IMR-90 (cell line): ENCODE data around the gene TRAIP. TPM values are rescaled to one million over a fixed set of nuclear protein-coding genes. Genes with fewer than 3 reads are reported as not detected.

ENCODE experiments used
- ATAC-seq: fragments of 200-7000 bp; cut with Tn5 transposase; 2 replicates; pipeline ENCODE4 v1.9.1; 2020; ENCODE audit warnings: low read depth, mild to moderate bottlenecking, moderate library complexity
- BruUV-seq: library from RNA; stranded (reverse); fragments of 400-500 nt; replicated peaks from 2 replicates; lab custom pipeline; 2021; lab: Mats Ljungman, UMichigan
- CTCF ChIA-PET: fragments of 300-600 bp; formaldehyde crosslinking; extraction: SDS; loops from one replicate; lab custom pipeline; 2021; ENCODE audit warnings: antibody characterized with exemption; lab: Yijun Ruan, JAX
- POLR2A ChIA-PET: fragments of 300-600 bp; sonication (Branson Sonifier 250); formaldehyde crosslinking; loops from one replicate; lab custom pipeline; 2022; ENCODE audit warnings: antibody characterized with exemption; ENCODE audit not compliant: unreplicated experiment; lab: Charles Lee
- DNase-seq: peaks from one replicate; pipeline ENCODE4 v3.0.0; 2013
- H2AFZ ChIP-seq: replicated peaks from 2 replicates; pipeline ENCODE3; 2013; ENCODE audit warnings: low read length, mild to moderate bottlenecking; ENCODE audit not compliant: poor library complexity
- H2AK5ac ChIP-seq: 2 replicates; pipeline ENCODE4 v1.6.1; 2013; ENCODE audit warnings: low read depth, low read length, inconsistent platforms
- H2AK9ac ChIP-seq: replicated peaks from 2 replicates; pipeline ENCODE3; 2013; ENCODE audit warnings: mild to moderate bottlenecking, low read depth, low read length, moderate library complexity; ENCODE audit not compliant: poor library complexity
- H2BK120ac ChIP-seq: 2 replicates; pipeline ENCODE4 v1.6.1; 2013; ENCODE audit warnings: low read depth, low read length, inconsistent platforms
- H2BK15ac ChIP-seq: 3 replicates; pipeline ENCODE4 v1.6.1; 2013; ENCODE audit warnings: low read depth, low read length, inconsistent platforms
- H2BK20ac ChIP-seq: 2 replicates; pipeline ENCODE4 v1.6.1; 2013; ENCODE audit warnings: low read depth, mild to moderate bottlenecking, inconsistent platforms, low read length, moderate library complexity
- H2BK5ac ChIP-seq: 2 replicates; pipeline ENCODE4 v1.6.1; 2013; ENCODE audit warnings: mild to moderate bottlenecking, low read depth, low read length, inconsistent platforms; ENCODE audit not compliant: poor library complexity, severe bottlenecking
- H3K14ac ChIP-seq: replicated peaks from 2 replicates; pipeline ENCODE4 v1.6.1; 2013; ENCODE audit warnings: low read depth, low read length, inconsistent platforms
- H3K18ac ChIP-seq: 2 replicates; pipeline ENCODE4 v1.6.1; 2013; ENCODE audit warnings: low read depth, low read length, control low read depth
- H3K23ac ChIP-seq: 2 replicates; pipeline ENCODE4 v1.6.1; 2013; ENCODE audit warnings: low read depth, low read length, inconsistent platforms
- H3K27ac ChIP-seq: 2 replicates; pipeline ENCODE4 v1.5.1; 2013; ENCODE audit warnings: mild to moderate bottlenecking, control low read depth, low read length; ENCODE audit not compliant: insufficient read depth
- H3K27me3 ChIP-seq: 2 replicates; pipeline ENCODE4 v1.6.1; 2013; ENCODE audit warnings: low read length; ENCODE audit not compliant: control insufficient read depth, insufficient read depth
- H3K36me3 ChIP-seq: 2 replicates; pipeline ENCODE4 v1.6.1; 2013; ENCODE audit warnings: low read length, mixed read lengths; ENCODE audit not compliant: control insufficient read depth, insufficient read depth
- H3K4ac ChIP-seq: 2 replicates; pipeline ENCODE4 v1.6.1; 2013; ENCODE audit warnings: low read depth, low read length, inconsistent platforms
- H3K4me1 ChIP-seq: 2 replicates; pipeline ENCODE4 v1.6.1; 2013; ENCODE audit warnings: low read length, mixed read lengths; ENCODE audit not compliant: control insufficient read depth, insufficient read depth
- H3K4me2 ChIP-seq: 2 replicates; pipeline ENCODE4 v1.6.1; 2013; ENCODE audit warnings: low read depth, mild to moderate bottlenecking, control low read depth, low read length, moderate library complexity
- H3K4me3 ChIP-seq: 2 replicates; pipeline ENCODE4 v1.5.1; 2013; ENCODE audit warnings: low read depth, mild to moderate bottlenecking, control low read depth, low read length, moderate library complexity; ENCODE audit not compliant: insufficient read depth
- H3K56ac ChIP-seq: 2 replicates; pipeline ENCODE4 v1.6.1; 2013; ENCODE audit warnings: low read length, inconsistent platforms; ENCODE audit not compliant: insufficient read depth; ENCODE audit errors: extremely low read depth
- H3K79me1 ChIP-seq, 2 experiments: 2 replicates each; pipeline ENCODE4 v1.6.1; 2013; ENCODE audit warnings: low read length in 2 of 2, inconsistent platforms in 1 of 2, low read depth in 1 of 2
- H3K9ac ChIP-seq: 2 replicates; pipeline ENCODE4 v1.6.1; 2013; ENCODE audit warnings: low read depth, low read length, control low read depth
- H3K9me1 ChIP-seq: 2 replicates; pipeline ENCODE4 v1.6.1; 2013; ENCODE audit warnings: low read length, inconsistent platforms; ENCODE audit not compliant: insufficient read depth
- H3K9me3 ChIP-seq: 2 replicates; pipeline ENCODE4 v1.6.1; 2013; ENCODE audit warnings: low read length; ENCODE audit not compliant: control insufficient read depth, insufficient read depth
- H4K20me1 ChIP-seq: 2 replicates; pipeline ENCODE4 v1.6.1; 2013; ENCODE audit warnings: low read length, inconsistent platforms; ENCODE audit not compliant: insufficient read depth
- H4K5ac ChIP-seq: 2 replicates; pipeline ENCODE4 v1.6.1; 2013; ENCODE audit warnings: mild to moderate bottlenecking, low read depth, low read length, control low read depth
- H4K8ac ChIP-seq, 2 experiments: 2 replicates each; pipeline ENCODE4 v1.6.1; 2013; ENCODE audit warnings: low read depth in 2 of 2, low read length in 2 of 2, control low read depth in 1 of 2, inconsistent platforms in 1 of 2
- H4K91ac ChIP-seq: 2 replicates; pipeline ENCODE4 v1.6.1; 2013; ENCODE audit warnings: low read depth, low read length, inconsistent platforms; ENCODE audit not compliant: insufficient read depth
- BHLHE40 ChIP-seq: fragments of 150-350 bp; IDR thresholded peaks from 2 replicates; pipeline ENCODE4 v1.6.1; 2016; ENCODE audit warnings: mild to moderate bottlenecking, low read depth, low read length
- MXI1 ChIP-seq: IDR thresholded peaks from 2 replicates; pipeline ENCODE4 v1.6.1; 2012; ENCODE audit warnings: low read depth, mild to moderate bottlenecking, low read length, moderate library complexity, borderline replicate concordance
- WGBS, 2 experiments: methylation state at CpG; one replicate each; pipeline versions ENCODE4 v1.1.5 to v1.1.7; 2013; ENCODE audit warnings: missing lambda C conversion rate in 2 of 2; ENCODE audit not compliant: insufficient read length in 1 of 2; ENCODE audit errors: extremely low coverage in 2 of 2; 5-methylcytosine and 5-hydroxymethylcytosine counted together
- dilution Hi-C: fragments of 300-500 bp; cut with HindIII; formaldehyde crosslinking; loops from one replicate; pipeline ENCODE4 v1.14.3; 2018; ENCODE audit warnings: low sequenced_read_pairs; ENCODE audit not compliant: unreplicated experiment
- in situ Hi-C: fragments of 300-500 bp; cut with MboI; formaldehyde crosslinking; loops from 3 replicates; pipeline ENCODE4 v1.14.3; 2019; ENCODE audit warnings: low sequenced_read_pairs, inconsistent platforms, mixed read lengths
- intact Hi-C: fragments of 100-400 bp; cut with micrococcal nuclease; formaldehyde crosslinking; loops from 2 replicates; pipeline ENCODE4 v1.10.0; 2022
- polyA plus RNA-seq, 3 experiments: library from polyadenylated mRNA; depleted of rRNA; stranded (reverse); fragments of >200 nt; gene quantifications; 2 replicates each; pipeline ENCODE4 v1.2.3, GENCODE V29; 2012; ENCODE audit warnings: low replicate concordance in 1 of 3
- total RNA-seq: library from RNA; depleted of rRNA; stranded (reverse); fragments of >200 nt; gene quantifications from 2 replicates; pipeline ENCODE4 v1.2.3, GENCODE V29; 2012

Gene TRAIP
- total and polyA plus RNA-seq, 2 of the 4 experiments (the other 2 are of a cell fraction): 6.3 to 9.2 TPM

DNA sequence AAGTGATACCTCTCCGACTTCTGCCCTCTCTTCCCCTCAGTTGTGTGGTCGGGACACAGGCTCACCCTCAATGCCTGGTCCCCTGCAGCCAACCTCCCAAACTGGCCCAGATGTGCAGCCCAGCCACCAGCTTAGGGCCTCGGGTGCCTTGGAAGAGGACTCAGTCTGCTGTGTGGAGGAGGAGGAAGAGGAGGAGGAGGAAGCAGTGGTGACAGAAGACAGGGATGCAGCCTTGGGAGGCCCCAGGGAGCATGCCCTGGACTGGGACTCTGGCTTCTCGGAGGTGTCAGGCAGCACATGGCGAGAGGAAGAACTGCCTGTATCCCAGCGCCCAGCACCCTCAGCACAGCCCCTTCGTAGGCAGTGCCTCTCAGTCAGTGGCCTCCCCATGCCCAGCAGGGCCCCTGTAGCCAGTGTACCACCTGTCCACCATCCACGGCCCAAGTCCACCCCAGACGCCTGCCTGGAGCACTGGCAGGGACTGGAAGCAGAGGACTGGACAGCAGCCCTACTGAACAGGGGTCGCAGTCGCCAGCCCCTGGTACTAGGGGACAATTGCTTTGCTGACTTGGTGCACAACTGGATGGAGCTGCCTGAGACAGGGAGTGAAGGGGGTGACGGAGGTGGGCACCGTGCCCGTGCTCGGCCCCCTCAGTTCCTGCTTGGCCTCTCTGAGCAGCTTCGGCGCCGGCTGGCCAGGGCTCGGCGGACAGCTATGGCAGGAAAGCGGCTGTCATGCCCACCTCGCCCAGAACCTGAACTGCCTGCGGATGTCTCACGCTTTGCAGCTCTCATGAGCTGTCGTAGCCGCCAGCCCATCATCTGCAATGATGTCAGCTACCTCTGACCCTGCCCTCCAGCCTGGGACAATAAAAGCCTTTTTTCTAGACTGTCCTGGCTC is 52.0 kb downstream of the TRAIP start:
- H4K91ac ChIP-seq: no peak overlapping the region; the same call in 1 of the 2 replicates
- no peak overlapping the region for H4K5ac ChIP-seq
- peak overlapping the region; percentile 86; the same call in 1 of the 2 replicates for H3K4ac ChIP-seq
- H3K23ac ChIP-seq: peak overlapping the region; percentile 83
- ATAC-seq (no peak), DNase-seq (no peak)
- TF ChIP-seq MXI1: 0 out of 2 replicates have a peak, but pooled peaks have one; percentile 6
- no peak for TF ChIP-seq BHLHE40
- dilution Hi-C loops (no loop called here), in situ Hi-C loops (no loop called here), intact Hi-C loops (loop anchor here (5.0 kb wide), 1 partner anchor 288 kb away; no protein-coding TSS in a partner anchor)
- BruUV-seq: no TSS peak
- no peak overlapping the region for H2BK120ac ChIP-seq
- H2BK15ac ChIP-seq: no peak overlapping the region
- H3K79me1 ChIP-seq: peaks cover 0 to 9% of the 10 kb centered on the region in 2 experiments; a peak in 1 of 4 replicates
- no peaks in the 10 kb centered on the region for H3K9me3 ChIP-seq
- H3K4me1 ChIP-seq: peaks cover 35% of the 10 kb centered on the region
- H4K8ac ChIP-seq: peak overlapping the region in 1 of 2 experiments; percentile 82; a peak in 3 of 4 replicates
- H3K9me1 ChIP-seq: peaks cover 7% of the 10 kb centered on the region; the same call in 1 of the 2 replicates
- ChIA-PET CTCF (interaction anchor here (1.5 to 4.6 kb wide), 2 partner anchors 22 to 36 kb away, joined by 4 to 33 read pairs; no protein-coding TSS in a partner anchor), POLR2A (interaction anchor here (0.8 to 1.5 kb wide), 2 partner anchors 10 to 34 kb away, joined by 3 to 4 read pairs; partner anchors contain the start of gene UBA7)
- peak overlapping the region; percentile 38 for H3K14ac ChIP-seq
- peak overlapping the region; percentile 97 for H2AFZ ChIP-seq
- peak overlapping the region; percentile 93 for H2AK9ac ChIP-seq
- peak overlapping the region; percentile 98 for H3K4me2 ChIP-seq
- H3K18ac ChIP-seq: no peak overlapping the region; the same call in 1 of the 2 replicates
- peak overlapping the region; percentile 79; the same call in 1 of the 2 replicates for H3K4me3 ChIP-seq
- H3K27me3 ChIP-seq: no peaks in the 10 kb centered on the region
- no peak overlapping the region for H2BK20ac ChIP-seq
- peak overlapping the region; percentile 14; the same call in 1 of the 2 replicates for H2AK5ac ChIP-seq
- H3K9ac ChIP-seq: peak overlapping the region; percentile 72; the same call in 1 of the 2 replicates
- peaks cover 5% of the 10 kb centered on the region; the same call in 1 of the 2 replicates for H3K36me3 ChIP-seq
- H2BK5ac ChIP-seq: no peak overlapping the region
- WGBS, 2 experiments: 54% methylated on average over 15 of the region's 26 CpGs; no CpG with 5 or more reads in 1 of the 2 experiments
- H3K27ac ChIP-seq: no peak overlapping the region
- no peak overlapping the region for H3K56ac ChIP-seq
- no peaks in the 10 kb centered on the region for H4K20me1 ChIP-seq
